ENCODE results near the gene CDH12. TPM values are rescaled to one million over a fixed set of nuclear protein-coding genes. Genes with fewer than 3 reads are reported as not detected.

CDH12 gene
- total RNA-seq, 1 experiment from 2014 or later, result not detected

GRCh38 chr5:22465177-22465576 lies 388.0 kb downstream of the CDH12 start:
- Histone ChIP-seq H3K79me2 (ENCODE audit: insufficient read depth, low read length) (no peaks in the 10 kb centered on the region), H3K23me2 (ENCODE audit: insufficient read length, low read depth, low read length, poor library complexity, severe bottlenecking) (no peaks in the 10 kb centered on the region), H3K4me2 (ENCODE audit: insufficient read depth, insufficient read length, low read length) (no peak overlapping the region), H4K20me1 (ENCODE audit: control insufficient read depth, insufficient read depth, insufficient read length) (no peaks in the 10 kb centered on the region), H3K9ac (ENCODE audit: extremely low read depth, insufficient read length, low read length) (no peak overlapping the region), H3K9me3 (ENCODE audit: control insufficient read depth, low read depth, low read length) (no peaks in the 10 kb centered on the region), H3K4me1 (ENCODE audit: insufficient read depth, low read length) (no peaks in the 10 kb centered on the region), H4K91ac (ENCODE audit: insufficient read length, low read depth, low read length) (no peak overlapping the region), H3K56ac (ENCODE audit: insufficient read length, low read depth, low read length) (no peak overlapping the region), H3K27me3 (ENCODE audit: insufficient read depth, low read length) (no peaks in the 10 kb centered on the region), H3K14ac (ENCODE audit: insufficient read depth, low read length) (no peak overlapping the region), H3K79me1 (ENCODE audit: insufficient read depth, low read depth, low read length, poor library complexity, severe bottlenecking) (no peaks in the 10 kb centered on the region), H3K27ac (ENCODE audit: insufficient read length, low read depth, low read length) (no peak overlapping the region), H4K5ac (ENCODE audit: insufficient read length, low read depth, low read length) (no peak overlapping the region), H2BK15ac (ENCODE audit: low read depth, low read length) (no peak overlapping the region), H4K8ac (replicated peaks; ENCODE audit: insufficient read length, low read depth, low read length) (no peak overlapping the region), H2BK20ac (ENCODE audit: low read depth, low read length, poor library complexity, severe bottlenecking) (no peak overlapping the region), H3K23ac (ENCODE audit: insufficient read length, low read depth, low read length) (no peak overlapping the region), H2BK5ac (ENCODE audit: insufficient read length, low read length) (no peak overlapping the region), H3K4ac (ENCODE audit: low read depth, low read length) (no peak overlapping the region), H2BK120ac (ENCODE audit: low read depth, low read length, poor library complexity, severe bottlenecking) (no peak overlapping the region), H2BK12ac (ENCODE audit: insufficient read length, low read depth, low read length) (no peak overlapping the region), H2AFZ (ENCODE audit: low read length) (no peak overlapping the region), H2AK5ac (ENCODE audit: insufficient read length, low read length) (no peak overlapping the region), H3T11ph (ENCODE audit: low read length) (no peak overlapping the region), H3K18ac (ENCODE audit: insufficient read length, low read depth, low read length) (no peak overlapping the region)
- Mint-ChIP-seq H3K36me3 (ENCODE audit: insufficient read depth in 1 of 3, low read depth in 3 of 3) (peaks cover 0 to 6% (median 0%) of the 10 kb centered on the region in 3 experiments; a peak in 2 of 7 replicates), H3K4me3 (no peak overlapping the region), H3K27me3 (ENCODE audit: low read depth) (no peaks in the 10 kb centered on the region), H3K4me1 (no peaks in the 10 kb centered on the region), H3K9me3 (peaks cover 0 to 5% of the 10 kb centered on the region in 2 experiments; a peak in 2 of 5 replicates), H3K27ac (no peak overlapping the region)
- no CpG with 5 or more reads among the region's 3 CpGs for WGBS (ENCODE audit: extremely low coverage, insufficient read length, low lambda C conversion rate)
- DNase-seq, result no peak
- TF ChIP-seq CTCF (conservative IDR thresholded peaks at IDR 0.05), result no peak
